A673 (cell line): Measurements from ENCODE around the gene CCDC88B. TPM values are rescaled to one million over a fixed set of nuclear protein-coding genes. Genes with fewer than 3 reads are reported as not detected.

Source experiments
- BruUV-seq: library from RNA; stranded (reverse); fragments of 400-500 nt; replicated peaks from 2 replicates; lab custom pipeline; 2021; lab: Mats Ljungman, UMichigan
- CTCF ChIA-PET: fragments of 300-600 bp; sonication (Branson Sonifier 250); formaldehyde crosslinking; loops from one replicate; lab custom pipeline; 2022; ENCODE audit warnings: antibody characterized with exemption; lab: Charles Lee
- POLR2A ChIA-PET: fragments of 300-600 bp; sonication (Branson Sonifier 250); formaldehyde crosslinking; loops from one replicate; lab custom pipeline; 2022; ENCODE audit warnings: antibody characterized with exemption; ENCODE audit not compliant: low non-redundant PET; lab: Charles Lee
- DNase-seq: peaks from one replicate; pipeline ENCODE4 v3.0.0-alpha.2; 2015; ENCODE audit warnings: low spot score
- H3K27ac ChIP-seq: fragments of 200-600 bp; sonication (generic); 2 replicates; pipeline ENCODE4 v1.5.1; 2016; ENCODE audit warnings: mixed run types, low read depth, mild to moderate bottlenecking, mixed read lengths, antibody characterized with exemption, low read length; ENCODE audit not compliant: poor library complexity, severe bottlenecking
- H3K27me3 ChIP-seq: fragments of 200-600 bp; sonication (generic); replicated peaks from 2 replicates; pipeline ENCODE4 v1.6.1; 2017; ENCODE audit warnings: mixed run types, low read depth, mild to moderate bottlenecking, mixed read lengths, antibody characterized with exemption, low read length; ENCODE audit not compliant: insufficient read depth, poor library complexity
- H3K36me3 ChIP-seq: fragments of 200-600 bp; sonication (generic); 2 replicates; pipeline ENCODE4 v1.6.1; 2016; ENCODE audit warnings: mixed run types, mild to moderate bottlenecking, mixed read lengths, antibody characterized with exemption, low read length; ENCODE audit not compliant: insufficient read depth, poor library complexity, severe bottlenecking
- H3K4me1 ChIP-seq: fragments of 200-600 bp; sonication (generic); 2 replicates; pipeline ENCODE4 v1.6.1; 2017; ENCODE audit warnings: mixed run types, mild to moderate bottlenecking, mixed read lengths, antibody characterized with exemption, low read length; ENCODE audit not compliant: insufficient read depth, poor library complexity, severe bottlenecking
- H3K4me3 ChIP-seq: fragments of 200-600 bp; sonication (generic); 2 replicates; pipeline ENCODE4 v1.5.1; 2016; ENCODE audit warnings: low read depth, mixed run types, mild to moderate bottlenecking, mixed read lengths, low read length; ENCODE audit not compliant: poor library complexity, severe bottlenecking
- H3K9me3 ChIP-seq: fragments of 200-600 bp; sonication (generic); 2 replicates; pipeline ENCODE4 v1.6.1; 2016; ENCODE audit warnings: mixed run types, low read depth, mild to moderate bottlenecking, mixed read lengths, antibody characterized with exemption, low read length; ENCODE audit not compliant: poor library complexity, severe bottlenecking
- CTCF ChIP-seq: fragments of 300-800, 200-600 bp; sonication (generic); conservative IDR thresholded peaks from 2 replicates; pipeline ENCODE4 v1.5.1; 2017; ENCODE audit warnings: low read depth, mild to moderate bottlenecking, antibody characterized with exemption, low read length, moderate library complexity, mixed read lengths
- EZH2 ChIP-seq: fragments of 200-600 bp; sonication (generic); IDR thresholded peaks from 2 replicates; pipeline ENCODE4 v1.6.1; 2017; ENCODE audit warnings: borderline replicate concordance, low read depth, mild to moderate bottlenecking, mixed read lengths, antibody characterized with exemption, low read length; ENCODE audit not compliant: poor library complexity, severe bottlenecking
- intact Hi-C: fragments of 100-400 bp; cut with micrococcal nuclease; formaldehyde crosslinking; loops from one replicate; pipeline ENCODE4 v1.10.0; 2022; ENCODE audit not compliant: unreplicated experiment
- total RNA-seq: library from RNA; stranded (reverse); gene quantifications from 2 replicates; pipeline ENCODE4 v1.2.3, GENCODE V29; 2021

The CCDC88B gene
- total RNA-seq, 1 experiment from 2014 or later, result 0.47 TPM

GRCh38 chr11:64366751-64367150 lies 26.7 kb downstream of the CCDC88B start:
- ChIA-PET CTCF (no interaction called here), POLR2A (no interaction called here)
- Histone ChIP-seq H3K4me1 (no peaks in the 10 kb centered on the region), H3K36me3 (peaks cover 20% of the 10 kb centered on the region), H3K9me3 (no peaks in the 10 kb centered on the region), H3K27ac (no peak overlapping the region), H3K4me3 (no peak overlapping the region), H3K27me3 (no peaks in the 10 kb centered on the region)
- TF ChIP-seq EZH2 (no peak), CTCF (no peak)
- intact Hi-C loops, result no loop called here
- no peak for DNase-seq
- BruUV-seq, result no TSS peak

- no TSS peak for BruUV-seq
- Histone ChIP-seq H3K36me3 (peaks cover 15% of the 10 kb centered on the region), H3K4me3 (no peak overlapping the region), H3K9me3 (no peaks in the 10 kb centered on the region), H3K27me3 (no peaks in the 10 kb centered on the region), H3K4me1 (peaks cover 10% of the 10 kb centered on the region), H3K27ac (no peak overlapping the region)
- TF ChIP-seq EZH2, result no peak
- POLR2A ChIA-PET, result no interaction called here
- CTCF ChIA-PET, result interaction anchor here (1.0 kb wide), 1 partner anchor 12 kb away, joined by 3 read pairs; no protein-coding TSS in a partner anchor
- intact Hi-C loops, result no loop called here
- no peak for DNase-seq
These were observed 28.1 kb downstream of the CCDC88B start for GRCh38 chr11:64367931-64368672.

DNA sequence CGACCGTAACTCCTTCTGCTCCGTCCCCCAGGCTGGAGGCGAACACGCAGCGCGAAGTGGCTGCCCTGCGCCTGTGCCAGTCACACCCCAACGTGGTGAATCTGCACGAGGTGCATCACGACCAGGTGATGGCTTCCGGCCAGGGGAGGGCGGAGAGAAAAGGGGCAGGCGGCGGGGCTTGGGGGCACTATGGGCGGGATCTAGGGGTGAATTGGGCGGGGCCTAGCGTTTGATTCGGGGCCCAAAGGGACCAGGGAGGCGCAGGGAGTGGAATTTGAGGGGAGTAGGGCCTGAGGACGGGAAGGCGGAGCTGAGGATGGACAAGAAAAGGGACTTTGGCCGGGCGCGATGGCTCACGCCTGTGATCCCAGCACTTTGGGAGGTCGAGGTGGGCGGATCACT lies 28.7 kb downstream of the CCDC88B start:
- ChIA-PET CTCF (interaction anchor here (1.0 kb wide), 1 partner anchor 12 kb away, joined by 3 read pairs; no protein-coding TSS in a partner anchor), POLR2A (no interaction called here)
- Histone ChIP-seq H3K4me3 (no peak overlapping the region), H3K9me3 (no peaks in the 10 kb centered on the region), H3K27ac (no peak overlapping the region), H3K4me1 (peaks cover 10% of the 10 kb centered on the region), H3K36me3 (peaks cover 15% of the 10 kb centered on the region), H3K27me3 (no peaks in the 10 kb centered on the region)
- BruUV-seq, result no TSS peak
- intact Hi-C loops, result no loop called here
- TF ChIP-seq EZH2 (no peak), CTCF (no peak)
- DNase-seq, result no peak
